Activated gamma-delta T cell treated with Interleukin-2 at 50 U/mL for 16 hours (primary cell): ENCODE data around the gene AQP12A.
"Not testable (repeated sequence)": the region's sequence is repeated elsewhere in the genome, so short reads cannot be mapped to it uniquely, and the experiment has no call there.

ENCODE experiments used
- DNase-seq: peaks from one replicate; pipeline ENCODE4 v3.0.0-alpha.2; 2020

The AQP12A gene

GRCh38 chr2:240663546-240664190, 28.0 kb upstream of the AQP12A start:
- DNase-seq: no peak

GRCh38 chr2:240664622-240665021, 27.0 kb upstream of the AQP12A start:
- DNase-seq: no peak

DNA sequence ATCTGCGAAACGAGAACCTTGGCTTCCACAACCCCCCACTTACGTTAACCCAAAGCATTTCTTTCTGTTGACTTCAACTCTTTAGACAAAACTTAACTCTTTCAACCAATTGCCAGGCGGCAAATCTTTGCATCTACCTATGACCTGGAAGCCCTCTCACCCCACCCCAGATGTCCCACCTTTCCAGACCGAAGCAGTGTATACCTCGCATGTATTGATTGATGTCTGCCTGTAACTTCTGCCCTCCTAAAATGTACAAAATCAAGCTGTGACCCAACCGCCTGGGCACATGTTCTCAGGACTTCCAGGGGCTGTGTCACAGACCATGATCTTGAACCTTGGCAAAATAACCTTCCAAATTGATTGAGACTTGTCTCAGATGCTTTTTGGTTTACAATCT, 21.3 kb upstream of the AQP12A start:
- no peak for DNase-seq

GRCh38 chr2:240670950-240671349, 20.7 kb upstream of the AQP12A start:
- DNase-seq: no peak

GRCh38 chr2:240672076-240672700, 19.5 kb upstream of the AQP12A start:
- no peak for DNase-seq

GRCh38 chr2:240672701-240673190, 18.9 kb upstream of the AQP12A start:
- DNase-seq: no peak

GRCh38 chr2:240674461-240675184, 17.0 kb upstream of the AQP12A start:
- DNase-seq: not testable (repeated sequence)

- not testable (repeated sequence) for DNase-seq
Measured at GRCh38 chr2:240675345-240675744, 16.3 kb upstream of the AQP12A start.

DNA sequence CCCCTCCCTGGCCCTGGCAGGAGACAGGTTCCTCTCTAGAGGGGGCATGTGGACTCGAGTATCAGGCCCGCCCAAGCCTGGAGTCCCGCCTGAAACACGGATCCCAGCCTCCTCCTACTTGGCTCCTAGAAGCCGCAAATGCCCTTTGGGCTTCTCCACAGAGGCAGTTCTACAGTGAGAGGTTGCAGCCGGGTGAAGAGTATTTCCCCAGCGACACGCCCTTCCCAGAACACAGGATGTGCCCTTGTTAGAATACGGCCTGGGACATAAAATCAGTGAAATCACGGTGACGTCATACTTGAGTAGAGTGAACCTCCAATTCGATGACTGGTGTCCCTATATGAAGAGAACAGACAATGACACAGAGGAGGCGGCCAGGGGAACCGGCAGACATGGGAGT, 13.6 kb upstream of the AQP12A start:
- not testable (repeated sequence) for DNase-seq

DNA sequence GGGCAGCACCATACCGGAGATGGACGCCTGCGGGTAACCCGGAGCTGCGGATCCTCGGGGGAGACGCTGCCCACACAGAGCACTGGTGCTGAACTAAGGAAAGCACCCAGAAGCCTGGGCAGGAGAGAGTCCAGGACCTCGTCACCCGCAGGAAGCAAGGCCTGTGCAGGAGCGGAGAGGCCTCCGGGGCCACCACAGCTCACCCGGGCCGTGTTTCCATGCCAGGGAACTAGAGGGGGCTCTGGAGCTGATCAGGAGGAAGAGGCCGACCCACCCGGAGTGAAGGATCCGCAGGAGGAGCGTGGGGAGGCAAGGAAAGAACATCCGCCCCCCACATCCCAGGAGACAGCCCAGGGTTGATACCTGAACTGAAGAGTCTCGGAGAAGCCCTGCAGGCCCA, 12.8 kb upstream of the AQP12A start:
- not testable (repeated sequence) for DNase-seq

DNA sequence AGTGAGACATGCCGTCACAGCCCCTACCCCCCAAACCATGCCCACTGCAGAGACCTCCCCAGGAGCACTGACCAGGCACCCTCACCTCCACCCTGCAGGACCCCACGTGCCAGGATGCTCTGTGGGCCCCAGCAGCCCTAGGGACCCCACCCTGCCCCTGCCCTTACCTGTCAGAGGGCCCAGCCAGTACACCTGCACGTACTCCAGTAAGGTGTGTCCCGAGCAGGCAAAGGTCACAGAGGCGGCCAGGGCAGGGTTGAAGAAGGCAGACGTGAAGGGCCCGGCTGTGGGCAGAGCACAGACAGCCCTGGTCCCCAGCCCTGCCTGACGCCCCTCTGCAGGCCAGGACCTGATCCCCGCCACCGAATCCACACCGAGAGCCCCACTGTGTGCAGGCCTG, 11.5 kb upstream of the AQP12A start:
- not testable (repeated sequence) for DNase-seq

- DNase-seq: not testable (repeated sequence)
Measured at GRCh38 chr2:240682431-240683224, 9.0 kb upstream of the AQP12A start, which contains the start of gene AQP12B. AQP12B (minus strand) TSS chr2:240682885; CDS start chr2:240682837, 48 bp downstream.

DNA sequence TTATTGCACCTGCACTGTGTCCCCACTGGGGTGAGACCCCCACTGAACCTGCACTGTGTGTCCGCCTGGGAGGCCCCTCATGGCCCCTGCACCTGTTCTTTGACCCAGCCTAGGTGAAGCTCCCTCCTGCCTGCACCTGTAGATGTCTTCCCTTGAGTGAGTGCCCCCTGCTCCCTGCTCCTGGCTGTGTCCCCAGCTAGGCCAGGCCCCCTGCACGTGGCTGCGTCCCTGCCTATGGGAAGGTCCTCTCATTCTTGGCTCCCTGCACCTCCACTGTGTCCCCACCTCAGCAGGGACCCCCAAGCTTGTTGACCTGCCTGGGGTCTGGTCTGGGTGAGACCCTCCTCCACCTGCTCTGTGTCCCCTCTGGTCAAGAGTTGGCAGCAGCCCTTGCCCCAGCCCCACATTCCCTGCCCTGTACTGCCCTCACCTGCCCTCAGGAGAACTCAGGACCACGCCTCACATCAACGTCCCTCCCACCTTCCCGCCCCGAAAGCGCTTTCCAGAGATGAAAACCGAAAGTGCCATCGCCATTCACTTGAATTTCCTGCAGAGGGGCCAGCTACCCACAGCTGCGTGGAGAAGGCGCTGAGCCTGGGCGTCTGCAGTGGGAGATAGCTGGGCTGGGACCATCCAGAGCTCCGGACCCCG, 8.2 kb upstream of the AQP12A start:
- not testable (repeated sequence) for DNase-seq

- not testable (repeated sequence) for DNase-seq
Measured at GRCh38 chr2:240683980-240684728, 7.5 kb upstream of the AQP12A start.

- DNase-seq: no peak
Measured at GRCh38 chr2:240685771-240686371, 5.8 kb upstream of the AQP12A start.

GRCh38 chr2:240686460-240686859, 5.2 kb upstream of the AQP12A start:
- no peak for DNase-seq

GRCh38 chr2:240687045-240687740, 4.5 kb upstream of the AQP12A start:
- DNase-seq: no peak

- no peak for DNase-seq
Measured at GRCh38 chr2:240687741-240688552, 3.7 kb upstream of the AQP12A start.

- DNase-seq: no peak
Measured at GRCh38 chr2:240688553-240688919, 3.1 kb upstream of the AQP12A start.

- DNase-seq: no peak
Measured at GRCh38 chr2:240689975-240690374, 1.7 kb upstream of the AQP12A start.
